ENCODE data around the gene LUC7L2.
A peak's percentile ranks its signal among the peaks of the same experiment; 100 is the strongest.

Gene LUC7L2

DNA sequence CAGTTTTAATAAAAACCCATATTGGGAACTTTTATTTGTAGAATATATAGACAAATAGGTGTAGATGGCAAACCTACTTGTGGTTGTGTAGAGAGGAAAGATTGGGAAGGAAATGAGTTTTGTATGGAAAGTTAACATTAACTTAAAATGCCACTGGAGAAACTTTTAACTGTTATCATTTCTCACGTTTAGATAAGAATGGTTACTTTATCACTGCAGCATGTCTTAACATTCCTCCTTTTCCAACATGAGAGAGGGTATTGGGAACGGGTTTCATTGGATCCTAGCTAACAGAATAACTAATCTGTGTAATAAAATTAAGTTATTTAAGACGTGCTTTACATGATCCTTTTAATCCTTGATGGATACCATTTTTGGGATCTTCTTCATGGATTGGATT is 1.8 kb downstream of the LUC7L2 start:
- no peak overlapping the region for H2AFZ ChIP-seq (ENCODE audit: low read depth, low read length)
- H3K9ac ChIP-seq (ENCODE audit: low read depth, low read length): peak overlapping the region; percentile 89
- H3K9me3 ChIP-seq (ENCODE audit: insufficient read depth, low read length, severe bottlenecking): no peaks in the 10 kb centered on the region
- H3K4me1 ChIP-seq (ENCODE audit: insufficient read depth, low read length): peaks cover 45% of the 10 kb centered on the region
- H3K4me3 ChIP-seq (ENCODE audit: low read depth in 1 of 2, low read length in 2 of 2): peak overlapping the region; percentile 68 to 86; a peak in 3 of 4 replicates
- ATAC-seq (ENCODE audit: insufficient read depth, low read depth) (no peak), DNase-seq (no peak)
- TF ChIP-seq EZH2 (IDR thresholded peaks at IDR 0.05; ENCODE audit: borderline replicate concordance, low read depth, low read length, severe bottlenecking): no peak
- TF ChIP-seq, protein P1, sequence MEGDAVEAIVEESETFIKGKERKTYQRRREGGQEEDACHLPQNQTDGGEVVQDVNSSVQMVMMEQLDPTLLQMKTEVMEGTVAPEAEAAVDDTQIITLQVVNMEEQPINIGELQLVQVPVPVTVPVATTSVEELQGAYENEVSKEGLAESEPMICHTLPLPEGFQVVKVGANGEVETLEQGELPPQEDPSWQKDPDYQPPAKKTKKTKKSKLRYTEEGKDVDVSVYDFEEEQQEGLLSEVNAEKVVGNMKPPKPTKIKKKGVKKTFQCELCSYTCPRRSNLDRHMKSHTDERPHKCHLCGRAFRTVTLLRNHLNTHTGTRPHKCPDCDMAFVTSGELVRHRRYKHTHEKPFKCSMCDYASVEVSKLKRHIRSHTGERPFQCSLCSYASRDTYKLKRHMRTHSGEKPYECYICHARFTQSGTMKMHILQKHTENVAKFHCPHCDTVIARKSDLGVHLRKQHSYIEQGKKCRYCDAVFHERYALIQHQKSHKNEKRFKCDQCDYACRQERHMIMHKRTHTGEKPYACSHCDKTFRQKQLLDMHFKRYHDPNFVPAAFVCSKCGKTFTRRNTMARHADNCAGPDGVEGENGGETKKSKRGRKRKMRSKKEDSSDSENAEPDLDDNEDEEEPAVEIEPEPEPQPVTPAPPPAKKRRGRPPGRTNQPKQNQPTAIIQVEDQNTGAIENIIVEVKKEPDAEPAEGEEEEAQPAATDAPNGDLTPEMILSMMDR (IDR thresholded peaks at IDR 0.05; ENCODE audit: borderline replicate concordance, extremely low read depth, low read length, poor library complexity, severe bottlenecking): no peak
- peaks cover 40% of the 10 kb centered on the region for H3K36me3 ChIP-seq (ENCODE audit: insufficient read depth, low read length)
- H3K79me2 ChIP-seq (ENCODE audit: insufficient read depth, low read length): peaks cover 85% of the 10 kb centered on the region
- no peaks in the 10 kb centered on the region for H3K27me3 ChIP-seq (ENCODE audit: insufficient read depth, low read length, poor library complexity)
- H3K27ac ChIP-seq (ENCODE audit: low read length): peak overlapping the region; percentile 81
- H4K20me1 ChIP-seq (ENCODE audit: insufficient read depth, low read length): peaks cover 57% of the 10 kb centered on the region
- peak overlapping the region; percentile 84 for H3K4me2 ChIP-seq (ENCODE audit: insufficient read depth, low read length)

DNA sequence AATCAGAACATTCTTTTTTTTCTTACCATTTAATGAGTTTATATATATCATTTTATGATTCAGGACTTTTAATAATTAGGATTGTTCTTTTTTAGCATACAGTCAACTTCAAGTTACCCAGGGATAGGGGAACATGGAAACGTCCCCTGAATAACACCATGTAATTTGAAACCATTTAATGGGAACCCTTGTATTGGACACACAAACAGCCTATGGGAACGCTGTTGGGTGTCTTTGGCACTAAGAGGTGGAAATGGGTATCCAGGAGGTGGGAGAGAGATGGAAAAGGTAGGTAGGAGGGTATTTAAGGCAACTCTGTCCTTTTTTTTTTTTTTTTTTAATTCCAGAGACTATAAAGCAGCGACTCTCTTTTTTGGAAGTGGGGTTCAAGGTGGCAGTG is 2.6 kb downstream of the LUC7L2 start:
- Histone ChIP-seq H3K4me2 (ENCODE audit: insufficient read depth, low read length) (peak overlapping the region; percentile 84), H3K9me3 (ENCODE audit: insufficient read depth, low read length, severe bottlenecking) (no peaks in the 10 kb centered on the region), H2AFZ (ENCODE audit: low read depth, low read length) (no peak overlapping the region), H3K27me3 (ENCODE audit: insufficient read depth, low read length, poor library complexity) (no peaks in the 10 kb centered on the region), H3K79me2 (ENCODE audit: insufficient read depth, low read length) (peaks cover 92% of the 10 kb centered on the region), H4K20me1 (ENCODE audit: insufficient read depth, low read length) (peaks cover 63% of the 10 kb centered on the region), H3K9ac (ENCODE audit: low read depth, low read length) (0 out of 2 replicates have a peak overlapping the region, but pooled peaks have one; percentile 27), H3K36me3 (ENCODE audit: insufficient read depth, low read length) (peaks cover 45% of the 10 kb centered on the region), H3K4me3 (ENCODE audit: low read depth in 1 of 2, low read length in 2 of 2) (peak overlapping the region in 1 of 2 experiments; percentile 68; a peak in 1 of 4 replicates), H3K27ac (ENCODE audit: low read length) (no peak overlapping the region), H3K4me1 (ENCODE audit: insufficient read depth, low read length) (peaks cover 48% of the 10 kb centered on the region)
- ATAC-seq (ENCODE audit: insufficient read depth, low read depth) (no peak), DNase-seq (no peak)
- no peak for TF ChIP-seq EZH2 (IDR thresholded peaks at IDR 0.05; ENCODE audit: borderline replicate concordance, low read depth, low read length, severe bottlenecking)
- TF ChIP-seq, protein P1 (IDR thresholded peaks at IDR 0.05; ENCODE audit: borderline replicate concordance, extremely low read depth, low read length, poor library complexity, severe bottlenecking): no peak

DNA sequence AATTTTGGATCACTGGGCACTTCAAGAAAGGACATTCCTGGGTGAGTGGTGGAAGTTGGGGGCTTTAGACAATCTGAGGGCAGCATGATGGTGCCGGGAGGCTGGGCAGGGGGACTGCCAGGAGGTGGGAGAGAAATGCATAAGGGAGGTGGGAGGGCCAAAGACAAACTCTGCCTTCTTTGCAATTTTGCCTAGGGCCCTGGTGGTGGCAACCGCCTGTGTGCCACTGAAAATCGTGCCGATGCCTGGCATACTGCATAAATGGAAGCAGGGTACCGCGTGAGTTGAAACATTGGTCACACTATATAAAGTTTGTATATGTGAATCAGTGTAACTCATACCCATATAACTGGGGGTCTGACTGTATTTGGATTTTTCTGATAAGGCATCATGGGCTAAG is 3.3 kb downstream of the LUC7L2 start:
- peaks cover 70% of the 10 kb centered on the region for H4K20me1 ChIP-seq (ENCODE audit: insufficient read depth, low read length)
- H3K36me3 ChIP-seq (ENCODE audit: insufficient read depth, low read length): peaks cover 52% of the 10 kb centered on the region
- peak overlapping the region in 1 of 2 experiments; percentile 68; a peak in 1 of 4 replicates for H3K4me3 ChIP-seq (ENCODE audit: low read depth in 1 of 2, low read length in 2 of 2)
- peaks cover 51% of the 10 kb centered on the region for H3K4me1 ChIP-seq (ENCODE audit: insufficient read depth, low read length)
- no peak overlapping the region for H3K27ac ChIP-seq (ENCODE audit: low read length)
- peaks cover 96% of the 10 kb centered on the region for H3K79me2 ChIP-seq (ENCODE audit: insufficient read depth, low read length)
- no peaks in the 10 kb centered on the region for H3K27me3 ChIP-seq (ENCODE audit: insufficient read depth, low read length, poor library complexity)
- DNase-seq: no peak
- H3K9ac ChIP-seq (ENCODE audit: low read depth, low read length): peak overlapping the region; percentile 27
- no peaks in the 10 kb centered on the region for H3K9me3 ChIP-seq (ENCODE audit: insufficient read depth, low read length, severe bottlenecking)
- ATAC-seq (ENCODE audit: insufficient read depth, low read depth): no peak
- H2AFZ ChIP-seq (ENCODE audit: low read depth, low read length): no peak overlapping the region
- no peak for TF ChIP-seq EZH2 (IDR thresholded peaks at IDR 0.05; ENCODE audit: borderline replicate concordance, low read depth, low read length, severe bottlenecking)
- TF ChIP-seq, protein P1 (IDR thresholded peaks at IDR 0.05; ENCODE audit: borderline replicate concordance, extremely low read depth, low read length, poor library complexity, severe bottlenecking): no peak
- peak overlapping the region; percentile 84 for H3K4me2 ChIP-seq (ENCODE audit: insufficient read depth, low read length)

Data from DND-41 (cell line).